Mesenchymal stem cell (in vitro differentiated cells and primary cell): ENCODE data around the gene ARHGAP5.

ENCODE experiments used
- DNase-seq: peaks from one replicate; pipeline ENCODE4 v3.0.0-alpha.2; 2013
- H2AFZ ChIP-seq: one replicate; pipeline ENCODE4 v1.6.1; 2013; ENCODE audit warnings: low read depth, mild to moderate bottlenecking, control low read depth, inconsistent platforms, low read length, moderate library complexity
- H2AK5ac ChIP-seq: 2 replicates; pipeline ENCODE4 v1.6.1; 2013; ENCODE audit warnings: low read length, moderate library complexity, mild to moderate bottlenecking, inconsistent platforms; ENCODE audit not compliant: severe bottlenecking
- H2BK120ac ChIP-seq: one replicate; pipeline ENCODE4 v1.6.1; 2013; ENCODE audit warnings: low read depth, mild to moderate bottlenecking, inconsistent platforms, low read length, moderate library complexity
- H2BK12ac ChIP-seq, 2 experiments: one replicate each; pipeline ENCODE4 v1.6.1; 2013; ENCODE audit warnings: inconsistent platforms in 2 of 2, low read length in 2 of 2, mild to moderate bottlenecking in 2 of 2, moderate library complexity in 2 of 2, control low read depth in 1 of 2
- H2BK15ac ChIP-seq: one replicate; pipeline ENCODE4 v1.6.1; 2013; ENCODE audit warnings: mild to moderate bottlenecking, low read depth, inconsistent platforms; ENCODE audit not compliant: poor library complexity, severe bottlenecking
- H2BK5ac ChIP-seq: 2 replicates; pipeline ENCODE4 v1.6.1; 2013; ENCODE audit warnings: low read depth, mild to moderate bottlenecking, low read length, control low read depth, inconsistent platforms; ENCODE audit not compliant: poor library complexity, severe bottlenecking
- H3K14ac ChIP-seq, 2 experiments: one replicate each; pipeline ENCODE4 v1.6.1; 2013; ENCODE audit warnings: inconsistent platforms in 2 of 2, low read length in 2 of 2, control low read depth in 1 of 2, mild to moderate bottlenecking in 1 of 2, moderate library complexity in 1 of 2
- H3K18ac ChIP-seq, 2 experiments: one replicate each; pipeline ENCODE4 v1.6.1; 2013; ENCODE audit warnings: inconsistent platforms in 2 of 2, low read length in 2 of 2, control low read depth in 1 of 2, low read depth in 1 of 2, mild to moderate bottlenecking in 1 of 2
- H3K23ac ChIP-seq, 2 experiments: one replicate each; pipeline ENCODE4 v1.6.1; 2013; ENCODE audit warnings: inconsistent platforms in 2 of 2, low read length in 2 of 2, mild to moderate bottlenecking in 2 of 2, moderate library complexity in 2 of 2, control low read depth in 1 of 2
- H3K27ac ChIP-seq: 2 replicates; pipeline ENCODE4 v1.5.1; 2013; ENCODE audit warnings: mild to moderate bottlenecking, moderate library complexity, low read length, control low read depth, inconsistent platforms; ENCODE audit not compliant: poor library complexity, severe bottlenecking
- H3K27me3 ChIP-seq, 2 experiments: 2 replicates each; pipeline versions ENCODE4 v1.6.1 to v1.7.0; 2013; ENCODE audit warnings: low read length in 2 of 2, mild to moderate bottlenecking in 2 of 2, moderate library complexity in 2 of 2, control low read depth in 1 of 2, inconsistent platforms in 1 of 2; ENCODE audit not compliant: control insufficient read depth in 1 of 2, insufficient read depth in 1 of 2
- H3K36me3 ChIP-seq, 2 experiments: 2 replicates each; pipeline versions ENCODE4 v1.6.1 to v1.7.0; 2013; ENCODE audit warnings: low read length in 2 of 2, control low read depth in 1 of 2, inconsistent platforms in 1 of 2, low read depth in 1 of 2, mild to moderate bottlenecking in 1 of 2; ENCODE audit not compliant: insufficient read depth in 2 of 2, control insufficient read depth in 1 of 2
- H3K4ac ChIP-seq, 2 experiments: one replicate each; pipeline ENCODE4 v1.6.1; 2013; ENCODE audit warnings: inconsistent platforms in 2 of 2, low read length in 2 of 2, mild to moderate bottlenecking in 2 of 2, moderate library complexity in 2 of 2, control low read depth in 1 of 2, low read depth in 1 of 2
- H3K4me1 ChIP-seq: 2 replicates; pipeline ENCODE4 v1.6.1; 2013; ENCODE audit warnings: low read depth, low read length, control low read depth; ENCODE audit not compliant: control insufficient read depth, insufficient read depth
- H3K4me2 ChIP-seq: 2 replicates; pipeline ENCODE4 v1.6.1; 2013; ENCODE audit warnings: low read length, mild to moderate bottlenecking, inconsistent platforms; ENCODE audit not compliant: poor library complexity, severe bottlenecking
- H3K4me3 ChIP-seq, 2 experiments: 2 replicates each; pipeline versions ENCODE4 v1.5.1 to v1.7.0; 2013; ENCODE audit warnings: low read length in 2 of 2, mild to moderate bottlenecking in 2 of 2, control low read depth in 1 of 2, low read depth in 1 of 2; ENCODE audit not compliant: insufficient read depth in 1 of 2
- H3K79me1 ChIP-seq: replicated peaks from 2 replicates; pipeline ENCODE4 v1.6.1; 2013; ENCODE audit warnings: mild to moderate bottlenecking, control low read depth, low read length, inconsistent platforms; ENCODE audit not compliant: poor library complexity, severe bottlenecking
- H3K9ac ChIP-seq: 2 replicates; pipeline ENCODE4 v1.7.0; 2013; ENCODE audit warnings: mild to moderate bottlenecking, low read length, moderate library complexity
- H3K9me3 ChIP-seq: 2 replicates; pipeline ENCODE4 v1.7.0; 2013; ENCODE audit warnings: mild to moderate bottlenecking, low read length; ENCODE audit not compliant: control insufficient read depth
- H4K8ac ChIP-seq: one replicate; pipeline ENCODE4 v1.6.1; 2013; ENCODE audit warnings: inconsistent platforms, mild to moderate bottlenecking, low read length, moderate library complexity
- H4K91ac ChIP-seq: one replicate; pipeline ENCODE4 v1.6.1; 2013; ENCODE audit warnings: mild to moderate bottlenecking, low read length, inconsistent platforms
- WGBS: methylation state at CpG from one replicate; pipeline ENCODE4 v1.1.7; 2013; ENCODE audit warnings: mixed read lengths; 5-methylcytosine and 5-hydroxymethylcytosine counted together

The ARHGAP5 gene

DNA sequence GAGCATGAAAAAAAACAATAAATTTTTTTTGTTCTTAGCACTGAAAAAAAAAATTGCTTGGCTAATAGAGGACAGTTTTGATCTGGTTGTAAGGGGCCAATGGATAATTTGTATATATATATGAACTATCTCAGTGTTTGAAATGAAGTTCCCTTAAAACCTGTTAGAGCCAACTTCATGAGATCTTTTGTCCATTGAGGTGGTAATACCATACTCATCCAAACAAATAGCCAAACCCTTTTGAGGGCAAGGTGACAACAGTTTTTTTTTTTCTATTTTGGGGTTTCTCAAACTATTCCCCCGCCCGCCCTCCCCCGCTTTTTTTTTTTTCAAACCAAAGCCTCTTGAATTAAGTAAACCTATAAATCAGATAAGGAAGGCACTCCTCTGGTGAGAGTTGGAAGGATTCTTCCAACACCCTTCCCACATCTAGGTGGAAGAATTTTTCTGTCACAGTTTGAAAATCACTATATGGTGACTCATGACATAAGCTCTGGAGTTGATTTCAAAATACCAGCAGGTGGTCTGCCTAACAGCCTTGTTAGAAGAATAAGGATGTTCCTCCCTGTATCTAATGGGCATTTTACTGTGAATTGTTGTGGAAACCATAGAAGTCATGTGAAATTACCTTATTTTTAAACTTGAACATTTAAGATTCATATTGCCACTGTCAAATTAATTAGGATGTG lies 10.2 kb downstream of the ARHGAP5 start:
- H2AK5ac ChIP-seq = no peak overlapping the region
- H4K8ac ChIP-seq = no peak overlapping the region
- no peak overlapping the region for H2BK15ac ChIP-seq
- WGBS = no CpG with 5 or more reads among the region's 3 CpGs
- peak; percentile 45 for DNase-seq
- peaks cover 3% of the 10 kb centered on the region for H3K4me1 ChIP-seq
- H3K18ac ChIP-seq = no peak overlapping the region
- no peak overlapping the region for H3K27ac ChIP-seq
- H3K4me3 ChIP-seq = no peak overlapping the region
- H3K36me3 ChIP-seq = peaks cover 0 to 22% of the 10 kb centered on the region in 2 experiments
- peaks cover 1% of the 10 kb centered on the region for H3K79me1 ChIP-seq
- H3K14ac ChIP-seq = no peak overlapping the region
- H3K9me3 ChIP-seq = no peaks in the 10 kb centered on the region
- no peak overlapping the region for H3K4me2 ChIP-seq
- no peak overlapping the region for H2BK120ac ChIP-seq
- no peak overlapping the region for H3K23ac ChIP-seq
- H3K27me3 ChIP-seq = no peaks in the 10 kb centered on the region
- H4K91ac ChIP-seq = no peak overlapping the region
- H2BK5ac ChIP-seq = no peak overlapping the region
- H2BK12ac ChIP-seq = no peak overlapping the region
- H3K4ac ChIP-seq = no peak overlapping the region
- H3K9ac ChIP-seq = no peak overlapping the region
- no peak overlapping the region for H2AFZ ChIP-seq

DNA sequence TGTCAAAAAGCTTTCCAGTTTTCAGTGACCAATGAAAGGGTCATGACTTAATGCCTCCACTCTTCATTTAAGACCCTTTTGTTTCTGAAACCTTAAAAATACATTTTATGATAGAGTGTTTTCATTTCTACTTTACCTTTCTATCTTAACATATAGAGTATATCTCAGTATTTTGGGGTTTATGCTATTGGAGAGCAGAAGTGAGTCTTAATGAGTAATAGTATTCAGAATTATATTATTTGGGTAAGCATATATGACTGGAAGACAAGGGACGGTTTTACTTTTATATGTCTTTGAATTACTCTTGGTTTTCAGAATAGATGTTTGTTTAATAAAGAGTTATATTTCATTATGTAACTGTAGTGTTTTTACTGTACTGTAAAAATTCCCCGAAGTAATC lies 10.8 kb downstream of the ARHGAP5 start:
- H3K4ac ChIP-seq = no peak overlapping the region
- no peak overlapping the region for H3K23ac ChIP-seq
- H4K91ac ChIP-seq = no peak overlapping the region
- H2BK12ac ChIP-seq = no peak overlapping the region
- H4K8ac ChIP-seq = no peak overlapping the region
- no peaks in the 10 kb centered on the region for H3K4me1 ChIP-seq
- H3K18ac ChIP-seq = no peak overlapping the region
- H3K14ac ChIP-seq = no peak overlapping the region
- no peak overlapping the region for H3K4me3 ChIP-seq
- H2BK15ac ChIP-seq = no peak overlapping the region
- H2BK5ac ChIP-seq = no peak overlapping the region
- no peaks in the 10 kb centered on the region for H3K9me3 ChIP-seq
- H3K27me3 ChIP-seq = no peaks in the 10 kb centered on the region
- H2AFZ ChIP-seq = no peak overlapping the region
- no peak overlapping the region for H3K27ac ChIP-seq
- H3K4me2 ChIP-seq = no peak overlapping the region
- H3K79me1 ChIP-seq = peaks cover 5% of the 10 kb centered on the region
- DNase-seq = no peak
- no peak overlapping the region for H2BK120ac ChIP-seq
- H3K36me3 ChIP-seq = peaks cover 0 to 28% of the 10 kb centered on the region in 2 experiments
- H3K9ac ChIP-seq = no peak overlapping the region
- WGBS = 100% methylated on average over 1 of the region's 2 CpGs
- H2AK5ac ChIP-seq = no peak overlapping the region

DNA sequence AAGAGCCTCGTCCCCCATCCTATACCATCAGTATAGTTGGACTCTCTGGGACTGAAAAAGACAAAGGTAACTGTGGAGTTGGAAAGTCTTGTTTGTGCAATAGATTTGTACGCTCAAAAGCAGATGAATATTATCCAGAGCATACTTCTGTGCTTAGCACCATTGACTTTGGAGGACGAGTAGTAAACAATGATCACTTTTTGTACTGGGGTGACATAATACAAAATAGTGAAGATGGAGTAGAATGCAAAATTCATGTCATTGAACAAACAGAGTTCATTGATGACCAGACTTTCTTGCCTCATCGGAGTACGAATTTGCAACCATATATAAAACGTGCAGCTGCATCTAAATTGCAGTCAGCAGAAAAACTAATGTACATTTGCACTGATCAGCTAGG lies 13.6 kb downstream of the ARHGAP5 start:
- no peak overlapping the region for H4K91ac ChIP-seq
- WGBS = 98% methylated on average over 6 of the region's 6 CpGs
- H2BK12ac ChIP-seq = no peak overlapping the region

GRCh38 chr14:32099473-32099872 lies 22.4 kb downstream of the ARHGAP5 start:
- no peak overlapping the region for H2AFZ ChIP-seq
- H3K4me2 ChIP-seq = no peak overlapping the region
- no peak overlapping the region for H4K91ac ChIP-seq
- no peak overlapping the region for H3K27ac ChIP-seq
- no peak for DNase-seq
- H3K4me1 ChIP-seq = peaks cover 2% of the 10 kb centered on the region
- no peak overlapping the region for H2BK120ac ChIP-seq
- no peak overlapping the region for H3K4me3 ChIP-seq
- H3K4ac ChIP-seq = no peak overlapping the region
- no peak overlapping the region for H2BK12ac ChIP-seq
- WGBS = 100% methylated on average over 1 of the region's 2 CpGs
- H3K14ac ChIP-seq = no peak overlapping the region
- H2BK15ac ChIP-seq = no peak overlapping the region
- H3K27me3 ChIP-seq = no peaks in the 10 kb centered on the region
- H3K23ac ChIP-seq = no peak overlapping the region
- no peak overlapping the region for H4K8ac ChIP-seq
- H3K9ac ChIP-seq = no peak overlapping the region
- H3K79me1 ChIP-seq = peaks cover 1% of the 10 kb centered on the region
- H3K9me3 ChIP-seq = no peaks in the 10 kb centered on the region
- H3K18ac ChIP-seq = no peak overlapping the region
- no peak overlapping the region for H2AK5ac ChIP-seq
- peaks cover 3 to 55% of the 10 kb centered on the region in 2 experiments for H3K36me3 ChIP-seq
- H2BK5ac ChIP-seq = no peak overlapping the region

More for the DNA sequence above, 13.6 kb downstream of the ARHGAP5 start:
- H3K36me3 ChIP-seq = peaks cover 0 to 54% of the 10 kb centered on the region in 2 experiments
- no peak overlapping the region for H2BK15ac ChIP-seq
- no peaks in the 10 kb centered on the region for H3K27me3 ChIP-seq
- no peak overlapping the region for H3K27ac ChIP-seq
- no peak overlapping the region for H3K23ac ChIP-seq
- no peak overlapping the region for H3K4me2 ChIP-seq
- no peak overlapping the region for H3K4me3 ChIP-seq
- no peak overlapping the region for H3K4ac ChIP-seq
- no peak overlapping the region for H3K14ac ChIP-seq
- no peak overlapping the region for H3K18ac ChIP-seq
- no peak overlapping the region for H3K9ac ChIP-seq
- H2BK120ac ChIP-seq = no peak overlapping the region
- no peaks in the 10 kb centered on the region for H3K9me3 ChIP-seq
- no peaks in the 10 kb centered on the region for H3K4me1 ChIP-seq
- H2BK5ac ChIP-seq = no peak overlapping the region
- H3K79me1 ChIP-seq = peaks cover 11% of the 10 kb centered on the region
- H2AFZ ChIP-seq = no peak overlapping the region
- no peak overlapping the region for H2AK5ac ChIP-seq
- no peak overlapping the region for H4K8ac ChIP-seq
- no peak for DNase-seq
